Type B pancreatic cell (in vitro differentiated cells): ENCODE measurements around the gene MAP7D1. TPM values are rescaled to one million over a fixed set of nuclear protein-coding genes. Genes with fewer than 3 reads are reported as not detected.

Experiments
- DNase-seq: peaks from one replicate; pipeline ENCODE4 v3.0.0; 2021; ENCODE audit warnings: mixed read lengths; ENCODE audit not compliant: unreplicated experiment; ENCODE audit errors: extremely low spot score
- H3K27ac Mint-ChIP-seq: 2 replicates; pipeline ENCODE4 v1.8.0; 2021; ENCODE audit warnings: mild to moderate bottlenecking, mixed read lengths
- H3K27me3 Mint-ChIP-seq: 2 replicates; pipeline ENCODE4 v1.8.0; 2021; ENCODE audit warnings: mixed read lengths
- H3K36me3 Mint-ChIP-seq: 2 replicates; pipeline ENCODE4 v1.8.0; 2021; ENCODE audit warnings: mixed read lengths
- H3K4me1 Mint-ChIP-seq: one replicate; pipeline ENCODE4 v1.8.0; 2021; ENCODE audit warnings: mixed read lengths; ENCODE audit not compliant: unreplicated experiment
- H3K4me3 Mint-ChIP-seq: 2 replicates; pipeline ENCODE4 v1.8.0; 2021; ENCODE audit warnings: mild to moderate bottlenecking, mixed read lengths
- H3K9me3 Mint-ChIP-seq: 2 replicates; pipeline ENCODE4 v1.8.0; 2021; ENCODE audit warnings: mixed read lengths
- CTCF ChIP-seq: fragments of 200-600 bp; sonication (generic); conservative IDR thresholded peaks from 2 replicates; pipeline ENCODE4 v1.5.0; 2021; ENCODE audit warnings: antibody characterized with exemption, mild to moderate bottlenecking
- total RNA-seq: library from RNA; stranded (reverse); gene quantifications from 2 replicates; pipeline ENCODE4 v1.2.1, GENCODE V29; 2021; ENCODE audit warnings: low replicate concordance

MAP7D1 gene
- total RNA-seq, 1 donor from 2014 or later, result 112 TPM

DNA sequence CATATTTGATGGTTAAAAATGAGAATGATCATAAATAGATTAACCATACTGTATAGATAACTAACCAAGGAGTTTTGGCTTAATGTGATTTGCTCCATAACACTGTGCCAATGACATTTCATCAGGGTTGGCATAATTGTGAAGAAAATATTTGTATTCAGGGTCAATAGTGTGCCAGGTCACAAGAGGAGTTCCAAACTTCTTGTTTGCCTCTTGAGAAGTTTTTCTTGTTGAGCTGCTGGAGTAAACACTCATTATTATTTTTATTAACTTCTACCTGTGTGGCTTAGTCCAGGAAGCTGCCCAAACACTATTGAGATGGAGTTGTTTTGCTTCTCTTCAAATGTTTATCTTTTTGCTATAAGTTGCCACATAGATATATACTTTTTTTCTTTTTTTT, 7.5 kb downstream of the MAP7D1 start:
- TF ChIP-seq CTCF, result no peak
- Mint-ChIP-seq H3K27me3 (no peaks in the 10 kb centered on the region), H3K27ac (peak overlapping the region; percentile 99), H3K4me1 (peaks cover 48% of the 10 kb centered on the region), H3K36me3 (peaks cover 28% of the 10 kb centered on the region), H3K9me3 (no peaks in the 10 kb centered on the region), H3K4me3 (no peak overlapping the region)
- no peak for DNase-seq

DNA sequence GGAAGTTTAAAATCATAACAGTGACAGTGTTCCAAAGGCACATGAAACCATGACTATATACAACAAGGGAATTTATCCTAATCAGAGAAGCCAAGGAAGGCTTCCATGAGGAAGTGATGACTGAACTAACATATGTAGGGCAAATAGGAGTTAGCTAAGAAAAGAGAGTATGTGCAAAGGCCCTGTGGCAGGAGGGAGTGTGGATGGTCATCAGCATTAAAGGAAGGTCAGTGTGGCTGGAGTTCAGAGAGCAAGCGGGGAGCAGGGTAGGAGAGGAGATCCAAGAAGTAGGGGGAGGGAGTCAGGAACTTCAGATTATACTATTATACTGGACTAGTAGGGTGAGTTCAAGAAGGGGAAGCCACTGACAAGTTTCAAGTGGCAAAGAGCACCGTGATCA, 8.4 kb downstream of the MAP7D1 start:
- H3K27me3 Mint-ChIP-seq, result no peaks in the 10 kb centered on the region
- TF ChIP-seq CTCF, result no peak
- H3K4me3 Mint-ChIP-seq, result peak overlapping the region; percentile 4
- DNase-seq, result no peak
- peaks cover 28% of the 10 kb centered on the region for H3K36me3 Mint-ChIP-seq
- peak overlapping the region; percentile 42 for H3K27ac Mint-ChIP-seq
- no peaks in the 10 kb centered on the region for H3K9me3 Mint-ChIP-seq
- H3K4me1 Mint-ChIP-seq, result peaks cover 44% of the 10 kb centered on the region

- TF ChIP-seq CTCF, result no peak
- Mint-ChIP-seq H3K4me3 (no peak overlapping the region), H3K27me3 (no peaks in the 10 kb centered on the region), H3K9me3 (no peaks in the 10 kb centered on the region), H3K36me3 (peaks cover 26% of the 10 kb centered on the region), H3K4me1 (peaks cover 42% of the 10 kb centered on the region), H3K27ac (peak overlapping the region; percentile 42)
- no peak for DNase-seq
Observed at GRCh38 chr1:36165145-36165544, 9.2 kb downstream of the MAP7D1 start.

GRCh38 chr1:36166136-36166535, 10.2 kb downstream of the MAP7D1 start:
- no peak for TF ChIP-seq CTCF
- no peak overlapping the region for H3K4me3 Mint-ChIP-seq
- H3K9me3 Mint-ChIP-seq, result no peaks in the 10 kb centered on the region
- H3K27ac Mint-ChIP-seq, result peak overlapping the region; percentile 93
- no peaks in the 10 kb centered on the region for H3K27me3 Mint-ChIP-seq
- peaks cover 26% of the 10 kb centered on the region for H3K36me3 Mint-ChIP-seq
- peaks cover 36% of the 10 kb centered on the region for H3K4me1 Mint-ChIP-seq
- DNase-seq, result no peak

- Mint-ChIP-seq H3K27ac (peak overlapping the region; percentile 93), H3K4me3 (peak overlapping the region; percentile 8), H3K4me1 (peaks cover 25% of the 10 kb centered on the region), H3K27me3 (no peaks in the 10 kb centered on the region), H3K36me3 (peaks cover 25% of the 10 kb centered on the region), H3K9me3 (no peaks in the 10 kb centered on the region)
- no peak for DNase-seq
- TF ChIP-seq CTCF, result no peak
Observed at GRCh38 chr1:36166938-36167905, 11.3 kb downstream of the MAP7D1 start.
